WTC11 (cell line): ENCODE measurements around the gene TNC. TPM values are rescaled to one million over a fixed set of nuclear protein-coding genes. Genes with fewer than 3 reads are reported as not detected.

Source experiments
- ATAC-seq: fragments of 200-7000 bp; cut with Tn5 transposase; 2 replicates; pipeline ENCODE4 v1.10.0; 2021; ENCODE audit warnings: mild to moderate bottlenecking, moderate library complexity
- CTCF ChIA-PET: fragments of 300-600 bp; sonication (Branson Sonifier 250); formaldehyde crosslinking; loops from one replicate; lab custom pipeline; 2021; ENCODE audit warnings: antibody characterized with exemption; lab: Charles Lee
- POLR2A ChIA-PET: fragments of 350-600 bp; sonication (Branson Sonifier 250); formaldehyde crosslinking; loops from one replicate; lab custom pipeline; 2021; ENCODE audit warnings: antibody characterized with exemption; lab: Charles Lee
- DNase-seq: peaks from one replicate; pipeline ENCODE4 v3.0.0; 2021; ENCODE audit warnings: low spot score
- H3K27ac Mint-ChIP-seq: 2 replicates; pipeline ENCODE4 v1.8.0; 2021; ENCODE audit warnings: mixed read lengths
- H3K27me3 Mint-ChIP-seq: 2 replicates; pipeline ENCODE4 v1.8.0; 2021; ENCODE audit warnings: low read depth, mild to moderate bottlenecking, moderate library complexity, mixed read lengths
- H3K36me3 Mint-ChIP-seq: 2 replicates; pipeline ENCODE4 v1.8.0; 2021; ENCODE audit warnings: mixed read lengths
- H3K4me1 Mint-ChIP-seq: 2 replicates; pipeline ENCODE4 v1.8.0; 2022; ENCODE audit warnings: mixed read lengths
- H3K4me3 Mint-ChIP-seq: 2 replicates; pipeline ENCODE4 v1.8.0; 2021; ENCODE audit warnings: mild to moderate bottlenecking, moderate library complexity, mixed read lengths
- H3K9me3 Mint-ChIP-seq: 2 replicates; pipeline ENCODE4 v1.8.0; 2021; ENCODE audit warnings: mixed read lengths
- ESRRA ChIP-seq: sonication (generic); formaldehyde crosslinking; IDR thresholded peaks from 2 replicates; pipeline ENCODE4 v1.8.1; 2022; ENCODE audit warnings: mild to moderate bottlenecking, missing genetic modification reagents, borderline replicate concordance
- FOXP1 ChIP-seq: sonication (generic); formaldehyde crosslinking; IDR thresholded peaks from 2 replicates; pipeline ENCODE4 v1.8.0; 2022; ENCODE audit warnings: missing genetic modification reagents, mild to moderate bottlenecking, moderate library complexity, borderline replicate concordance
- GABPB1 ChIP-seq: sonication (generic); formaldehyde crosslinking; IDR thresholded peaks from 2 replicates; pipeline ENCODE4 v1.8.1; 2023; ENCODE audit warnings: mild to moderate bottlenecking, missing genetic modification reagents
- HMGA2 ChIP-seq: fragments of 250-450 bp; sonication (Bioruptor Pico); IDR thresholded peaks from 2 replicates; pipeline ENCODE4 v1.4.0; 2021; ENCODE audit warnings: mild to moderate bottlenecking, moderate library complexity
- KAT7 ChIP-seq: sonication (generic); formaldehyde crosslinking; IDR thresholded peaks from 2 replicates; pipeline ENCODE4 v1.8.1; 2023; ENCODE audit warnings: missing genetic modification reagents, mild to moderate bottlenecking, borderline replicate concordance
- RORB ChIP-seq: fragments of 250-450 bp; sonication (Bioruptor Pico); IDR thresholded peaks from 2 replicates; pipeline ENCODE4 v1.9.0; 2021; ENCODE audit warnings: mild to moderate bottlenecking
- SMAD3 ChIP-seq: sonication (generic); formaldehyde crosslinking; IDR thresholded peaks from 2 replicates; pipeline ENCODE4 v1.8.0; 2022; ENCODE audit warnings: missing genetic modification reagents, mild to moderate bottlenecking, borderline replicate concordance
- TEAD4 ChIP-seq: sonication (generic); formaldehyde crosslinking; IDR thresholded peaks from 2 replicates; pipeline ENCODE4 v1.8.0; 2022; ENCODE audit warnings: mild to moderate bottlenecking, missing genetic modification reagents
- ZNF121 ChIP-seq: sonication (generic); formaldehyde crosslinking; IDR thresholded peaks from 2 replicates; pipeline ENCODE4 v1.8.0; 2023; ENCODE audit warnings: missing genetic modification reagents
- ZNF138 ChIP-seq: sonication (generic); formaldehyde crosslinking; conservative IDR thresholded peaks from 2 replicates; pipeline ENCODE4 v1.8.1; 2022; ENCODE audit warnings: mild to moderate bottlenecking, moderate library complexity, missing genetic modification reagents
- ZNF671 ChIP-seq: fragments of 250-450 bp; sonication (Bioruptor Pico); IDR thresholded peaks from 2 replicates; pipeline ENCODE4 v1.8.0; 2021; ENCODE audit warnings: mild to moderate bottlenecking
- total RNA-seq: library from RNA; stranded (reverse); gene quantifications from 3 replicates; pipeline ENCODE4 v1.2.3, GENCODE V29; 2021
- TF ChIP-seq, protein P1 (sequence below): sonication (generic); formaldehyde crosslinking; IDR thresholded peaks from 2 replicates; pipeline ENCODE4 v1.8.1; 2023; ENCODE audit warnings: mild to moderate bottlenecking, missing genetic modification reagents
- TF ChIP-seq, protein P2 (sequence below): sonication (generic); formaldehyde crosslinking; IDR thresholded peaks from 2 replicates; pipeline ENCODE4 v1.8.0; 2022; ENCODE audit warnings: mild to moderate bottlenecking, missing genetic modification reagents
- TF ChIP-seq, protein P3 (sequence below): fragments of 200-600 bp; IDR thresholded peaks from 2 replicates; pipeline ENCODE4 v1.8.0; 2022; ENCODE audit warnings: antibody characterized with exemption
- TF ChIP-seq, protein P4 (sequence below): sonication (generic); formaldehyde crosslinking; IDR thresholded peaks from 2 replicates; pipeline ENCODE4 v1.8.0; 2023; ENCODE audit warnings: mild to moderate bottlenecking, missing genetic modification reagents
- TF ChIP-seq, protein P5 (sequence below): sonication (generic); formaldehyde crosslinking; IDR thresholded peaks from 2 replicates; pipeline ENCODE4 v1.8.1; 2022; ENCODE audit warnings: low read depth, missing genetic modification reagents, borderline replicate concordance
- TF ChIP-seq, protein P6 (sequence below): fragments of 250-450 bp; sonication (Bioruptor Pico); IDR thresholded peaks from 2 replicates; pipeline ENCODE4 v1.9.0; 2021; ENCODE audit warnings: moderate library complexity, mild to moderate bottlenecking, inconsistent platforms, borderline replicate concordance
- TF ChIP-seq, protein P7 (sequence below): sonication (generic); formaldehyde crosslinking; IDR thresholded peaks from 2 replicates; pipeline ENCODE4 v1.8.1; 2023; ENCODE audit warnings: mild to moderate bottlenecking, missing genetic modification reagents, moderate library complexity
- TF ChIP-seq, protein P8 (sequence below): fragments of 250-450 bp; sonication (Bioruptor Pico); IDR thresholded peaks from 2 replicates; pipeline ENCODE4 v1.9.0; 2021; ENCODE audit warnings: mild to moderate bottlenecking

TNC gene
- total RNA-seq, 1 experiment from 2014 or later = 4.5 TPM

DNA sequence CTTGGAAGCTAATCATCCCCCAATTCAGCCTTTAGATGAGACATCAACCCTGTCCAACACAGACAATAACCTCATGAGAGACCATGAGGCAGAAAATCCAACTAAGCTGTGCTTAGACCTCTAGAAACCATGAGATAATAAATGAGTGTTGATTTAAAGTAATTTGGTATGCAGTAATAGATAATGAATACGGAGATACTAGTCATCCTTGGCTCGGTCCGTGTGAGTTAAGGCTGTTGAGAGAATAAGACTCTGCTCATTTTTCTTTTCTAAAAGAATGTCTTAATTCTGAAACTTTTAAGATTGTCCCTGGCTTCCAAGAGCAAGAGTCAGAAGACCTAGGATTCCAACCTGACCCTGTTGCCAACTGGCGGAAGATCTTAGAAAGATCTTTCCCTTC lies 6.1 kb downstream of the TNC start (continued):
- no peak for TF ChIP-seq HMGA2 (CRISPR knock-in tag)
- TF ChIP-seq, protein P1, sequence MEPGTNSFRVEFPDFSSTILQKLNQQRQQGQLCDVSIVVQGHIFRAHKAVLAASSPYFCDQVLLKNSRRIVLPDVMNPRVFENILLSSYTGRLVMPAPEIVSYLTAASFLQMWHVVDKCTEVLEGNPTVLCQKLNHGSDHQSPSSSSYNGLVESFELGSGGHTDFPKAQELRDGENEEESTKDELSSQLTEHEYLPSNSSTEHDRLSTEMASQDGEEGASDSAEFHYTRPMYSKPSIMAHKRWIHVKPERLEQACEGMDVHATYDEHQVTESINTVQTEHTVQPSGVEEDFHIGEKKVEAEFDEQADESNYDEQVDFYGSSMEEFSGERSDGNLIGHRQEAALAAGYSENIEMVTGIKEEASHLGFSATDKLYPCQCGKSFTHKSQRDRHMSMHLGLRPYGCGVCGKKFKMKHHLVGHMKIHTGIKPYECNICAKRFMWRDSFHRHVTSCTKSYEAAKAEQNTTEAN (CRISPR knock-in tag) = no peak
- TF ChIP-seq ZNF138 (CRISPR knock-in tag) = no peak
- TF ChIP-seq KAT7 (CRISPR knock-in tag) = no peak
- no peak for TF ChIP-seq ESRRA

DNA sequence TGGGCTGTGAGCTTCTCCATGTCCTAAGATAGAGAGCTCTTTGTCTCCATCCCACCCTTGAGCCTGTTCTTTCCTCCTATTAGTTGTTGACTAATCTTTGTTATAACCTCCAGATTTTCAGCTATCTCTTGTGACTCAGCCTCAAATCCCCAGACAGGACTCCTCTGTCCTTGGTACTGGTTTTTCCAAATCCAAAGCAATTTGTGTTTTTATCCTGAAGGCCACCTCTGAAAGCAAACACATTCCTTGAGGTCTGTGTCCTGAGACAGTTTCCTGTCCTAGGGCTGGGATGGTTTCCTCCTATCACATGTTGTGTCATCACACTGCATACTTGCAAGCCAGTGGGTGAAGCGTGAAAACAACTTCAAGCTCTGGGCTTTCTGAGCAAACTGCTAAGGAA lies 8.5 kb downstream of the TNC start:
- no peaks in the 10 kb centered on the region for H3K36me3 Mint-ChIP-seq
- peaks cover 11% of the 10 kb centered on the region for H3K9me3 Mint-ChIP-seq
- TF ChIP-seq, protein P2, sequence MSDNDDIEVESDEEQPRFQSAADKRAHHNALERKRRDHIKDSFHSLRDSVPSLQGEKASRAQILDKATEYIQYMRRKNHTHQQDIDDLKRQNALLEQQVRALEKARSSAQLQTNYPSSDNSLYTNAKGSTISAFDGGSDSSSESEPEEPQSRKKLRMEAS = no peak
- TF ChIP-seq, protein P3, sequence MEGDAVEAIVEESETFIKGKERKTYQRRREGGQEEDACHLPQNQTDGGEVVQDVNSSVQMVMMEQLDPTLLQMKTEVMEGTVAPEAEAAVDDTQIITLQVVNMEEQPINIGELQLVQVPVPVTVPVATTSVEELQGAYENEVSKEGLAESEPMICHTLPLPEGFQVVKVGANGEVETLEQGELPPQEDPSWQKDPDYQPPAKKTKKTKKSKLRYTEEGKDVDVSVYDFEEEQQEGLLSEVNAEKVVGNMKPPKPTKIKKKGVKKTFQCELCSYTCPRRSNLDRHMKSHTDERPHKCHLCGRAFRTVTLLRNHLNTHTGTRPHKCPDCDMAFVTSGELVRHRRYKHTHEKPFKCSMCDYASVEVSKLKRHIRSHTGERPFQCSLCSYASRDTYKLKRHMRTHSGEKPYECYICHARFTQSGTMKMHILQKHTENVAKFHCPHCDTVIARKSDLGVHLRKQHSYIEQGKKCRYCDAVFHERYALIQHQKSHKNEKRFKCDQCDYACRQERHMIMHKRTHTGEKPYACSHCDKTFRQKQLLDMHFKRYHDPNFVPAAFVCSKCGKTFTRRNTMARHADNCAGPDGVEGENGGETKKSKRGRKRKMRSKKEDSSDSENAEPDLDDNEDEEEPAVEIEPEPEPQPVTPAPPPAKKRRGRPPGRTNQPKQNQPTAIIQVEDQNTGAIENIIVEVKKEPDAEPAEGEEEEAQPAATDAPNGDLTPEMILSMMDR = no peak
- TF ChIP-seq RORB (CRISPR knock-in tag) (no peak), ZNF671 (CRISPR knock-in tag) (no peak), ZNF121 (CRISPR knock-in tag) (no peak), GABPB1 (CRISPR knock-in tag) (no peak), TEAD4 (CRISPR knock-in tag) (no peak), FOXP1 (CRISPR knock-in tag) (no peak), SMAD3 (no peak)
- TF ChIP-seq, protein P1 (CRISPR knock-in tag) = no peak
- TF ChIP-seq, protein P4, sequence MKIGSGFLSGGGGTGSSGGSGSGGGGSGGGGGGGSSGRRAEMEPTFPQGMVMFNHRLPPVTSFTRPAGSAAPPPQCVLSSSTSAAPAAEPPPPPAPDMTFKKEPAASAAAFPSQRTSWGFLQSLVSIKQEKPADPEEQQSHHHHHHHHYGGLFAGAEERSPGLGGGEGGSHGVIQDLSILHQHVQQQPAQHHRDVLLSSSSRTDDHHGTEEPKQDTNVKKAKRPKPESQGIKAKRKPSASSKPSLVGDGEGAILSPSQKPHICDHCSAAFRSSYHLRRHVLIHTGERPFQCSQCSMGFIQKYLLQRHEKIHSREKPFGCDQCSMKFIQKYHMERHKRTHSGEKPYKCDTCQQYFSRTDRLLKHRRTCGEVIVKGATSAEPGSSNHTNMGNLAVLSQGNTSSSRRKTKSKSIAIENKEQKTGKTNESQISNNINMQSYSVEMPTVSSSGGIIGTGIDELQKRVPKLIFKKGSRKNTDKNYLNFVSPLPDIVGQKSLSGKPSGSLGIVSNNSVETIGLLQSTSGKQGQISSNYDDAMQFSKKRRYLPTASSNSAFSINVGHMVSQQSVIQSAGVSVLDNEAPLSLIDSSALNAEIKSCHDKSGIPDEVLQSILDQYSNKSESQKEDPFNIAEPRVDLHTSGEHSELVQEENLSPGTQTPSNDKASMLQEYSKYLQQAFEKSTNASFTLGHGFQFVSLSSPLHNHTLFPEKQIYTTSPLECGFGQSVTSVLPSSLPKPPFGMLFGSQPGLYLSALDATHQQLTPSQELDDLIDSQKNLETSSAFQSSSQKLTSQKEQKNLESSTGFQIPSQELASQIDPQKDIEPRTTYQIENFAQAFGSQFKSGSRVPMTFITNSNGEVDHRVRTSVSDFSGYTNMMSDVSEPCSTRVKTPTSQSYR (CRISPR knock-in tag) = no peak
- TF ChIP-seq, protein P5, sequence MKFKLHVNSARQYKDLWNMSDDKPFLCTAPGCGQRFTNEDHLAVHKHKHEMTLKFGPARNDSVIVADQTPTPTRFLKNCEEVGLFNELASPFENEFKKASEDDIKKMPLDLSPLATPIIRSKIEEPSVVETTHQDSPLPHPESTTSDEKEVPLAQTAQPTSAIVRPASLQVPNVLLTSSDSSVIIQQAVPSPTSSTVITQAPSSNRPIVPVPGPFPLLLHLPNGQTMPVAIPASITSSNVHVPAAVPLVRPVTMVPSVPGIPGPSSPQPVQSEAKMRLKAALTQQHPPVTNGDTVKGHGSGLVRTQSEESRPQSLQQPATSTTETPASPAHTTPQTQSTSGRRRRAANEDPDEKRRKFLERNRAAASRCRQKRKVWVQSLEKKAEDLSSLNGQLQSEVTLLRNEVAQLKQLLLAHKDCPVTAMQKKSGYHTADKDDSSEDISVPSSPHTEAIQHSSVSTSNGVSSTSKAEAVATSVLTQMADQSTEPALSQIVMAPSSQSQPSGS (CRISPR knock-in tag) = no peak
- TF ChIP-seq, protein P6, sequence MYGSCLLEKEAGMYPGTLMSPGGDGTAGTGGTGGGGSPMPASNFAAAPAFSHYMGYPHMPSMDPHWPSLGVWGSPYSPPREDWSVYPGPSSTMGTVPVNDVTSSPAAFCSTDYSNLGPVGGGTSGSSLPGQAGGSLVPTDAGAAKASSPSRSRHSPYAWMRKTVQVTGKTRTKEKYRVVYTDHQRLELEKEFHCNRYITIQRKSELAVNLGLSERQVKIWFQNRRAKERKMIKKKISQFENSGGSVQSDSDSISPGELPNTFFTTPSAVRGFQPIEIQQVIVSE (CRISPR knock-in tag) = no peak
- TF ChIP-seq, protein P7, sequence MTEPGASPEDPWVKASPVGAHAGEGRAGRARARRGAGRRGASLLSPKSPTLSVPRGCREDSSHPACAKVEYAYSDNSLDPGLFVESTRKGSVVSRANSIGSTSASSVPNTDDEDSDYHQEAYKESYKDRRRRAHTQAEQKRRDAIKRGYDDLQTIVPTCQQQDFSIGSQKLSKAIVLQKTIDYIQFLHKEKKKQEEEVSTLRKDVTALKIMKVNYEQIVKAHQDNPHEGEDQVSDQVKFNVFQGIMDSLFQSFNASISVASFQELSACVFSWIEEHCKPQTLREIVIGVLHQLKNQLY (CRISPR knock-in tag) = no peak
- TF ChIP-seq, protein P8, sequence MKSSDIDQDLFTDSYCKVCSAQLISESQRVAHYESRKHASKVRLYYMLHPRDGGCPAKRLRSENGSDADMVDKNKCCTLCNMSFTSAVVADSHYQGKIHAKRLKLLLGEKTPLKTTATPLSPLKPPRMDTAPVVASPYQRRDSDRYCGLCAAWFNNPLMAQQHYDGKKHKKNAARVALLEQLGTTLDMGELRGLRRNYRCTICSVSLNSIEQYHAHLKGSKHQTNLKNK (CRISPR knock-in tag) = no peak
- ChIA-PET CTCF (no interaction called here), POLR2A (interaction anchor here (0.5 kb wide), 1 partner anchor 16 kb away, joined by 4 read pairs; no protein-coding TSS in a partner anchor)
- H3K27ac Mint-ChIP-seq = no peak overlapping the region
- H3K4me3 Mint-ChIP-seq = no peak overlapping the region
- DNase-seq (no peak), ATAC-seq (no peak)
- peaks cover 13% of the 10 kb centered on the region for H3K4me1 Mint-ChIP-seq
- peaks cover 18% of the 10 kb centered on the region for H3K27me3 Mint-ChIP-seq
